AG04450 (cell line): ENCODE data around the gene NOL4L. TPM values are rescaled to one million over a fixed set of nuclear protein-coding genes. Genes with fewer than 3 reads are reported as not detected.

ENCODE experiments used
- CTCF ChIA-PET: fragments of 300-600, 350-600 bp; formaldehyde crosslinking; extraction: SDS; loops from one replicate; lab custom pipeline; 2022; ENCODE audit warnings: antibody characterized with exemption, inconsistent platforms; lab: Charles Lee
- POLR2A ChIA-PET: fragments of 350-600 bp; formaldehyde crosslinking; extraction: SDS; loops from one replicate; lab custom pipeline; 2021; ENCODE audit warnings: antibody characterized with exemption, inconsistent platforms; lab: Yijun Ruan, JAX
- DNase-seq: peaks from one replicate; pipeline ENCODE4 v3.0.0-alpha.2; 2011; ENCODE audit warnings: low read depth, low spot score
- H3K27ac ChIP-seq: one replicate; pipeline ENCODE4 v1.5.1; 2012; ENCODE audit warnings: low read depth, low read length, control low read depth
- H3K27me3 ChIP-seq: one replicate; pipeline ENCODE4 v1.6.0; 2012; ENCODE audit warnings: low read length; ENCODE audit not compliant: control insufficient read depth, insufficient read depth
- H3K4me3 ChIP-seq: 2 replicates; pipeline ENCODE4 v1.5.1; 2011; ENCODE audit warnings: mild to moderate bottlenecking, low read depth, low read length, control low read depth
- H3K9me3 ChIP-seq: 2 replicates; pipeline ENCODE4 v1.5.1; 2012; ENCODE audit warnings: low read length; ENCODE audit not compliant: control insufficient read depth, insufficient read depth
- CTCF ChIP-seq: IDR thresholded peaks from 2 replicates; pipeline ENCODE4 v1.5.1; 2011; ENCODE audit warnings: low read depth, low read length, control low read depth, inconsistent platforms
- polyA plus RNA-seq: library from polyadenylated mRNA; depleted of rRNA; stranded (reverse); fragments of >200 nt; gene quantifications from 2 replicates; pipeline ENCODE4 v1.2.3, GENCODE V29; 2011

NOL4L gene
- polyA plus RNA-seq, 1 experiment, result 6.7 TPM

GRCh38 chr20:32448306-32449056 is 136.7 kb downstream of the NOL4L start:
- ChIA-PET POLR2A (no interaction called here), CTCF (no interaction called here)
- Histone ChIP-seq H3K9me3 (no peaks in the 10 kb centered on the region; the same call in 1 of the 2 replicates), H3K4me3 (no peak overlapping the region), H3K27ac (no peak overlapping the region), H3K27me3 (no peaks in the 10 kb centered on the region)
- TF ChIP-seq CTCF, result no peak
- DNase-seq, result no peak

GRCh38 chr20:32447136-32448027 is 137.8 kb downstream of the NOL4L start:
- DNase-seq, result no peak
- no peak for TF ChIP-seq CTCF
- H3K9me3 ChIP-seq, result no peaks in the 10 kb centered on the region; the same call in 1 of the 2 replicates
- ChIA-PET POLR2A (no interaction called here), CTCF (interaction anchor here (0.6 kb wide), 2 partner anchors 11 to 58 kb away, joined by 3 read pairs; no protein-coding TSS in a partner anchor)
- no peak overlapping the region for H3K4me3 ChIP-seq
- no peaks in the 10 kb centered on the region for H3K27me3 ChIP-seq
- no peak overlapping the region for H3K27ac ChIP-seq

- CTCF ChIA-PET, result interaction anchor here (1.8 kb wide), 1 partner anchor 10 kb away, joined by 6 read pairs; no protein-coding TSS in a partner anchor
- POLR2A ChIA-PET, result no interaction called here
- Histone ChIP-seq H3K9me3 (no peaks in the 10 kb centered on the region; the same call in 1 of the 2 replicates), H3K27me3 (no peaks in the 10 kb centered on the region), H3K27ac (no peak overlapping the region), H3K4me3 (no peak overlapping the region)
- no peak for TF ChIP-seq CTCF
- DNase-seq, result no peak
Measured at GRCh38 chr20:32446301-32447100, 138.6 kb downstream of the NOL4L start.

GRCh38 chr20:32445539-32446273 is 139.4 kb downstream of the NOL4L start:
- no peak overlapping the region for H3K27ac ChIP-seq
- ChIA-PET CTCF (interaction anchor here (1.8 kb wide), 1 partner anchor 11 kb away, joined by 6 read pairs; no protein-coding TSS in a partner anchor), POLR2A (no interaction called here)

More at GRCh38 chr20:32445539-32446273, 139.4 kb downstream of the NOL4L start:
- no peak for DNase-seq
- H3K9me3 ChIP-seq, result no peaks in the 10 kb centered on the region
- no peak for TF ChIP-seq CTCF
- H3K4me3 ChIP-seq, result no peak overlapping the region
- no peaks in the 10 kb centered on the region for H3K27me3 ChIP-seq
